CD14-positive monocyte (primary cell): Measurements from ENCODE around the gene SLC22A23. TPM values are rescaled to one million over a fixed set of nuclear protein-coding genes. Genes with fewer than 3 reads are reported as not detected.

Experiments used
- DNase-seq, 3 donors: peaks; one replicate each; pipeline ENCODE4 v3.0.0-alpha.2; 2011 to 2022
- H2AFZ ChIP-seq: 2 replicates; pipeline ENCODE4 v1.6.0; 2012; ENCODE audit warnings: mild to moderate bottlenecking, low read depth, low read length, inconsistent platforms; ENCODE audit not compliant: insufficient read depth, poor library complexity, severe bottlenecking
- H3K27ac ChIP-seq, 2 donors: 1 replicate in 1 of 2; 2 replicates in 1 of 2; pipeline ENCODE4 v1.5.1; 2012 to 2013; ENCODE audit warnings: low read length in 2 of 2, control low read depth in 1 of 2, inconsistent platforms in 1 of 2, low read depth in 1 of 2, mild to moderate bottlenecking in 1 of 2
- H3K27me3 ChIP-seq, 2 donors: one replicate each; pipeline versions ENCODE4 v1.6.0 to v1.6.1; 2011 to 2013; ENCODE audit warnings: low read length in 2 of 2; ENCODE audit not compliant: control insufficient read depth in 2 of 2, insufficient read depth in 2 of 2
- H3K36me3 ChIP-seq, 2 donors: replicated peaks in 1 of 2; 1 replicate in 1 of 2; 2 replicates in 1 of 2; pipeline versions ENCODE4 v1.5.1 to v1.6.1; 2012 to 2013; ENCODE audit warnings: low read length in 2 of 2, control low read depth in 1 of 2, inconsistent platforms in 1 of 2, mild to moderate bottlenecking in 1 of 2; ENCODE audit not compliant: insufficient read depth in 2 of 2, control insufficient read depth in 1 of 2
- H3K4me1 ChIP-seq, 2 donors: 1 replicate in 1 of 2; 2 replicates in 1 of 2; pipeline versions ENCODE4 v1.5.1 to v1.6.1; 2012 to 2013; ENCODE audit warnings: low read length in 2 of 2, control low read depth in 1 of 2, inconsistent platforms in 1 of 2, mild to moderate bottlenecking in 1 of 2, moderate library complexity in 1 of 2; ENCODE audit not compliant: insufficient read depth in 2 of 2, control insufficient read depth in 1 of 2
- H3K4me2 ChIP-seq: replicated peaks from 2 replicates; pipeline ENCODE3; 2012; ENCODE audit warnings: low read length, moderate library complexity, mild to moderate bottlenecking; ENCODE audit not compliant: poor library complexity, severe bottlenecking; ENCODE audit errors: extremely low read depth
- H3K4me3 ChIP-seq, 3 experiments: fragments of 200-600 bp in 1 of 3; sonication (generic) in 1 of 3; replicated peaks in 1 of 3; 1 replicate in 2 of 3; 2 replicates in 1 of 3; pipeline ENCODE4 v1.5.1; 2011 to 2013; ENCODE audit warnings: low read length in 3 of 3, mild to moderate bottlenecking in 3 of 3, control low read depth in 2 of 3, low read depth in 2 of 3, inconsistent platforms in 1 of 3, moderate library complexity in 1 of 3
- H3K79me2 ChIP-seq: 2 replicates; pipeline ENCODE4 v1.6.0; 2012; ENCODE audit warnings: mild to moderate bottlenecking, control low read depth, inconsistent platforms, low read length, moderate library complexity; ENCODE audit not compliant: insufficient read depth
- H3K9ac ChIP-seq: 2 replicates; pipeline ENCODE4 v1.6.0; 2017; ENCODE audit warnings: low read length, mild to moderate bottlenecking; ENCODE audit not compliant: insufficient read depth, poor library complexity, severe bottlenecking
- H3K9me3 ChIP-seq, 2 donors: replicated peaks in 1 of 2; 1 replicate in 1 of 2; 2 replicates in 1 of 2; pipeline versions ENCODE4 v1.5.1 to v1.6.1; 2012 to 2013; ENCODE audit warnings: low read length in 2 of 2, control low read depth in 1 of 2; ENCODE audit not compliant: control insufficient read depth in 1 of 2, insufficient read depth in 1 of 2
- H4K20me1 ChIP-seq: 2 replicates; pipeline ENCODE4 v1.6.0; 2012; ENCODE audit warnings: mild to moderate bottlenecking, low read length, control low read depth, moderate library complexity; ENCODE audit not compliant: insufficient read depth
- H3K27ac Mint-ChIP-seq, 7 donors: one replicate each; pipeline ENCODE4 v1.8.0; 2020; ENCODE audit warnings: mild to moderate bottlenecking in 7 of 7, mixed read lengths in 7 of 7, moderate library complexity in 6 of 7, inconsistent platforms in 2 of 7
- H3K27me3 Mint-ChIP-seq, 3 donors: one replicate each; pipeline ENCODE4 v1.8.0; 2021 to 2022; ENCODE audit warnings: low read depth in 3 of 3, mild to moderate bottlenecking in 3 of 3, mixed read lengths in 3 of 3, moderate library complexity in 3 of 3, inconsistent platforms in 1 of 3
- H3K36me3 Mint-ChIP-seq, 2 donors: one replicate each; pipeline ENCODE4 v1.8.0; 2020; ENCODE audit warnings: mixed read lengths in 2 of 2, inconsistent platforms in 1 of 2, mild to moderate bottlenecking in 1 of 2
- H3K4me1 Mint-ChIP-seq: one replicate; pipeline ENCODE4 v1.8.0; 2020; ENCODE audit warnings: mild to moderate bottlenecking, mixed read lengths
- H3K4me3 Mint-ChIP-seq, 2 donors: one replicate each; pipeline ENCODE4 v1.8.0; 2020; ENCODE audit warnings: mild to moderate bottlenecking in 2 of 2, mixed read lengths in 2 of 2, moderate library complexity in 1 of 2
- H3K9me3 Mint-ChIP-seq, 7 donors: one replicate each; pipeline ENCODE4 v1.8.0; 2020 to 2022; ENCODE audit warnings: mixed read lengths in 7 of 7, mild to moderate bottlenecking in 6 of 7, moderate library complexity in 6 of 7, inconsistent platforms in 2 of 7
- CTCF ChIP-seq: fragments of 200-600 bp; IDR thresholded peaks from one replicate; pipeline ENCODE4 v1.8.0; 2022; ENCODE audit warnings: antibody characterized with exemption, mild to moderate bottlenecking
- WGBS: methylation state at CpG from one replicate; pipeline ENCODE4 v1.1.5; 2013; ENCODE audit warnings: missing lambda C conversion rate; ENCODE audit not compliant: insufficient coverage; 5-methylcytosine and 5-hydroxymethylcytosine counted together
- intact Hi-C, 2 donors: fragments of 100-400 bp; cut with micrococcal nuclease; formaldehyde crosslinking; loops; one replicate each; pipeline versions ENCODE4 v1.15.0 to v1.15.1; 2023
- polyA plus RNA-seq, 3 donors: library from polyadenylated mRNA; depleted of rRNA in 1 of 3; unstranded in 2 of 3; stranded (reverse) in 1 of 3; fragments of 300-500 nt in 2 of 3; fragments of >200 nt in 1 of 3; fragmentation: Illumina TruSeq in 2 of 3; gene quantifications; 1 replicate in 2 of 3; 2 replicates in 1 of 3; pipeline ENCODE4 v1.2.3, GENCODE V29; 2012 to 2021

The SLC22A23 gene
- polyA plus RNA-seq, 3 donors = 0.08 TPM; not detected in 2

GRCh38 chr6:3317741-3318211, 139.1 kb downstream of the SLC22A23 start:
- Histone ChIP-seq H3K79me2 (no peaks in the 10 kb centered on the region), H3K9ac (no peak overlapping the region), H3K4me1 (no peaks in the 10 kb centered on the region), H3K36me3 (no peaks in the 10 kb centered on the region), H2AFZ (no peak overlapping the region), H4K20me1 (no peaks in the 10 kb centered on the region), H3K9me3 (no peaks in the 10 kb centered on the region), H3K27ac (no peak overlapping the region), H3K4me2 (no peak overlapping the region), H3K27me3 (no peaks in the 10 kb centered on the region), H3K4me3 (no peak overlapping the region)
- Mint-ChIP-seq H3K27ac (no peak overlapping the region), H3K27me3 (peaks cover 6 to 9% (median 8%) of the 10 kb centered on the region in 3 donors), H3K36me3 (no peaks in the 10 kb centered on the region), H3K4me1 (no peaks in the 10 kb centered on the region), H3K4me3 (no peak overlapping the region), H3K9me3 (peaks cover 0 to 2% (median 0%) of the 10 kb centered on the region in 7 donors)
- DNase-seq = no peak
- WGBS = 96% methylated on average over 11 of the region's 11 CpGs
- intact Hi-C loops = no loop called here
- no peak for TF ChIP-seq CTCF

DNA sequence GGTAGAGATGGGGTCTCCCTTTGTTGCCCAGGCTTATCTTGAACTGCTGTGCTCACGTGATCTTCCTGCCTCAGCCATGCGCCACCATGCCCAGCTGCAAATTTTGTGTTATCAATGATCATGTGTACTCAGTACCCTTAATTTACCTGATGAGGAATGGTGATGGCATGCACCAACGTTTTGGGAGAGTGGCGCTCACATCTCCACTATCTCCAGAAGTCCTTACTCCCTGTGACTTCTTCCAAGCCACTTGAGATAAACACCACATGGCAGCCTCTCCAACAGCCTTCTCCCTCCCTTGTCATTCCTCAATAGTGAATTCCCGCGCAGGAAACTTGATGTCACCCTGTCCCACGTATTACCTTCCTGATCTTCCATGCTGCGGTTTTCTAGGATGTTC, 140.0 kb downstream of the SLC22A23 start:
- DNase-seq = no peak
- no peaks in the 10 kb centered on the region for H3K9me3 Mint-ChIP-seq
- H3K9ac ChIP-seq = no peak overlapping the region
- H3K4me1 Mint-ChIP-seq = no peaks in the 10 kb centered on the region
- no peak overlapping the region for H3K27ac ChIP-seq
- no peaks in the 10 kb centered on the region for H3K9me3 ChIP-seq
- no peak overlapping the region for H3K4me3 ChIP-seq
- no peak for TF ChIP-seq CTCF
- no peaks in the 10 kb centered on the region for H4K20me1 ChIP-seq
- no peaks in the 10 kb centered on the region for H3K36me3 Mint-ChIP-seq
- no peak overlapping the region for H3K4me2 ChIP-seq
- no peak overlapping the region for H3K4me3 Mint-ChIP-seq
- peaks cover 8 to 9% (median 9%) of the 10 kb centered on the region in 3 donors for H3K27me3 Mint-ChIP-seq
- no peaks in the 10 kb centered on the region for H3K4me1 ChIP-seq
- intact Hi-C loops = no loop called here
- no peak overlapping the region for H3K27ac Mint-ChIP-seq
- no peaks in the 10 kb centered on the region for H3K36me3 ChIP-seq
- 92% methylated on average over 6 of the region's 8 CpGs for WGBS
- no peaks in the 10 kb centered on the region for H3K27me3 ChIP-seq
- no peak overlapping the region for H2AFZ ChIP-seq
- H3K79me2 ChIP-seq = no peaks in the 10 kb centered on the region
